K562 (cell line): ENCODE results near the gene ADCY4. TPM values are rescaled to one million over a fixed set of nuclear protein-coding genes. Genes with fewer than 3 reads are reported as not detected.

Source experiments
- EGR1 ChIP-seq: fragments of 450-650 bp; conservative IDR thresholded peaks from 2 replicates; pipeline ENCODE4 v1.6.1; 2017; ENCODE audit warnings: mild to moderate bottlenecking
- NCOA1 ChIP-seq: fragments of 450-650 bp; IDR thresholded peaks from 2 replicates; pipeline ENCODE4 v1.6.1; 2016; ENCODE audit warnings: low read depth
- RNF2 ChIP-seq: sonication (generic); IDR thresholded peaks from 2 replicates; pipeline ENCODE4 v1.6.1; 2016
- ZNF589 ChIP-seq: fragments of 200-800 bp; sonication (Bioruptor generic); IDR thresholded peaks from 2 replicates; pipeline ENCODE4 v1.6.1; 2016; ENCODE audit warnings: low read depth, missing genetic modification characterization, missing compliant biosample characterization
- polyA plus RNA-seq, 8 experiments: library from polyadenylated mRNA; depleted of rRNA in 4 of 8; stranded (reverse) in 5 of 8; unstranded in 3 of 8; fragments of >200 nt; fragmentation: Nextera tagmentation in 2 of 8; fragmentation: Illumina TruSeq in 1 of 8; extraction: Ambion mirVana in 2 of 8; extraction: Trizol in 1 of 8; gene quantifications; 2 replicates each; pipeline versions ENCODE4 v1.2.1 to v1.2.3, GENCODE V29; 2011 to 2014; ENCODE audit warnings: inconsistent platforms in 1 of 8, missing spikeins in 1 of 8
- total RNA-seq, 7 experiments: library from RNA; depleted of rRNA in 6 of 7; stranded (reverse); fragments of >200 nt in 6 of 7; fragmentation: Illumina TruSeq in 2 of 7; extraction: Trizol in 2 of 7; gene quantifications; 2 replicates each; pipeline versions ENCODE4 v1.2.1 to v1.2.3, GENCODE V29; 2011 to 2021; ENCODE audit warnings: low replicate concordance in 1 of 7
- TF ChIP-seq, protein P1 (sequence below): IDR thresholded peaks from 2 replicates; pipeline ENCODE4 v1.6.1; 2012; ENCODE audit warnings: low read depth, low read length, improper control_type of control experiment, borderline replicate concordance
- TF ChIP-seq, protein P2 (sequence below): sonication (generic); formaldehyde crosslinking; IDR thresholded peaks from 2 replicates; pipeline ENCODE4 v1.8.0; 2022; ENCODE audit warnings: mild to moderate bottlenecking, missing genetic modification reagents, borderline replicate concordance

ADCY4 gene
- total and polyA plus RNA-seq, 9 of the 15 experiments (the other 6 are each of a cell fraction or from before 2014, with no cell fraction given) = 0.04 to 0.31 (median 0.15) TPM; not detected in 2

DNA sequence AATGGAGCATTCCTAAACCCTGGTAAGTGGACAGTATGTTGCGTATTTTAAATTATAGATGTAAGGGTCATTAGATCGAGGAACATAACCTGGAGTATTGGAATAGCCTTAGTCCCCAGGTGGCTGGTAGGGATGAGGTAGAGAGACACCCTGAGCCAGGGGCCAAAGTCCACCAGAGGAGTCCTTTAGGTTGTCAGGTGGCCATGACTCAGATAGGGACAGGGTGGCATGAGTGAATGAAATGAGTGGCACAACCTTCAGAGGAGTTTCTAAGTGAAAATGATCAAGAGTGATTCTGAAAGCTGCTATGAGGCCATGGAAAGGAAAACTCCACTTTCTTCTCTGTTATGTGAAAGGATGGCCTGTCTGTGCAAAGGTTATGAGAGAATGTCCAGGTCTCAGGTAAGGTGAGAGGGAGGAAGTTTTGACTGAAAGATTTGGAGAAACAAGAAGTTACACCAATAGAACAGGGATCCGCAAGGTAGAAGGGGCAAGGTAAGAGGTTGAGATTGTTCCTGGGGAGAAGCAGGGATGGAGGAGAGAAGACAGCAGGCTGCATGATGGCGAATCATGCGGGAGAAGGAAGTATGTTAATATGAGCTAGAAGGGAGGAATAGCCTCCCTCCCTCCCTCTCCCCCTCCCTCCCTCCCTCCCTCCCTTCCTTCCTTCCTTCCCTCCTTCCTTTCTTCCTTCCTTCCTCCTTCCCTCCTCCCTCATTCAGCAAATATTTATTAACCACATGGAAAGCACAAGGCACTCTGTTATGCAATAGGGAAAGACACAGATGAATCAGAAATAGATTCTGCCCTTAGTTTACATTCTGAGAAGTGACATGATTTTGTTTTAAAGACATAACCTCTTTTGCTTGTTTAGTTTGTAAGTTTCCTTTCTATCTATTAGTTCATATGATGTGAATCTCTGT, 18.9 kb upstream of the ADCY4 start (continued):
- TF ChIP-seq, protein P1, sequence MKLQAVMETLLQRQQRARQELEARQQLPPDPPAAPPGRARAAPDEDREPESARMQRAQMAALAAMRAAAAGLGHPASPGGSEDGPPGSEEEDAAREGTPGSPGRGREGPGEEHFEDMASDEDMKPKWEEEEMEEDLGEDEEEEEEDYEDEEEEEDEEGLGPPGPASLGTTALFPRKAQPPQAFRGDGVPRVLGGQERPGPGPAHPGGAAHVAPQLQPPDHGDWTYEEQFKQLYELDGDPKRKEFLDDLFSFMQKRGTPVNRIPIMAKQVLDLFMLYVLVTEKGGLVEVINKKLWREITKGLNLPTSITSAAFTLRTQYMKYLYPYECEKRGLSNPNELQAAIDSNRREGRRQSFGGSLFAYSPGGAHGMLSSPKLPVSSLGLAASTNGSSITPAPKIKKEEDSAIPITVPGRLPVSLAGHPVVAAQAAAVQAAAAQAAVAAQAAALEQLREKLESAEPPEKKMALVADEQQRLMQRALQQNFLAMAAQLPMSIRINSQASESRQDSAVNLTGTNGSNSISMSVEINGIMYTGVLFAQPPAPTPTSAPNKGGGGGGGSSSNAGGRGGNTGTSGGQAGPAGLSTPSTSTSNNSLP = no peak
- TF ChIP-seq, protein P2, sequence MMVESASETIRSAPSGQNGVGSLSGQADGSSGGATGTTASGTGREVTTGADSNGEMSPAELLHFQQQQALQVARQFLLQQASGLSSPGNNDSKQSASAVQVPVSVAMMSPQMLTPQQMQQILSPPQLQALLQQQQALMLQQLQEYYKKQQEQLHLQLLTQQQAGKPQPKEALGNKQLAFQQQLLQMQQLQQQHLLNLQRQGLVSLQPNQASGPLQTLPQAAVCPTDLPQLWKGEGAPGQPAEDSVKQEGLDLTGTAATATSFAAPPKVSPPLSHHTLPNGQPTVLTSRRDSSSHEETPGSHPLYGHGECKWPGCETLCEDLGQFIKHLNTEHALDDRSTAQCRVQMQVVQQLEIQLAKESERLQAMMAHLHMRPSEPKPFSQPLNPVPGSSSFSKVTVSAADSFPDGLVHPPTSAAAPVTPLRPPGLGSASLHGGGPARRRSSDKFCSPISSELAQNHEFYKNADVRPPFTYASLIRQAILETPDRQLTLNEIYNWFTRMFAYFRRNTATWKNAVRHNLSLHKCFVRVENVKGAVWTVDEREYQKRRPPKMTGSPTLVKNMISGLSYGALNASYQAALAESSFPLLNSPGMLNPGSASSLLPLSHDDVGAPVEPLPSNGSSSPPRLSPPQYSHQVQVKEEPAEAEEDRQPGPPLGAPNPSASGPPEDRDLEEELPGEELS = no peak
- TF ChIP-seq NCOA1 = no peak
- TF ChIP-seq EGR1 = no peak
- TF ChIP-seq RNF2 = no peak
- TF ChIP-seq ZNF589 (CRISPR knock-in tag) = no peak
